Activated CD4-positive, alpha-beta memory T cell treated with anti-CD3 and anti-CD28 coated beads for 36 hours (primary cell): ENCODE measurements around the gene NELFA. TPM values are rescaled to one million over a fixed set of nuclear protein-coding genes. Genes with fewer than 3 reads are reported as not detected.

Source experiments
- CTCF ChIA-PET: fragments of 350-600 bp; sonication (Branson Sonifier 250); formaldehyde crosslinking; loops from one replicate; lab custom pipeline; 2021; ENCODE audit warnings: antibody characterized with exemption, inconsistent platforms; lab: Charles Lee
- POLR2A ChIA-PET: fragments of 350-600 bp; sonication (Branson Sonifier 250); formaldehyde crosslinking; loops from one replicate; lab custom pipeline; 2021; ENCODE audit warnings: antibody characterized with exemption; lab: Charles Lee
- DNase-seq: peaks from one replicate; pipeline ENCODE4 v3.0.0-alpha.2; 2020
- H3K27ac Mint-ChIP-seq: one replicate; pipeline ENCODE4 v1.8.0; 2021; ENCODE audit warnings: mixed read lengths
- H3K27me3 Mint-ChIP-seq: one replicate; pipeline ENCODE4 v1.8.0; 2021; ENCODE audit warnings: mixed read lengths
- H3K36me3 Mint-ChIP-seq: one replicate; pipeline ENCODE4 v1.8.0; 2021; ENCODE audit warnings: mixed read lengths
- H3K4me1 Mint-ChIP-seq: one replicate; pipeline ENCODE4 v1.8.0; 2021; ENCODE audit warnings: low read depth, mixed read lengths
- H3K4me3 Mint-ChIP-seq: one replicate; pipeline ENCODE4 v1.8.0; 2021; ENCODE audit warnings: mild to moderate bottlenecking, mixed read lengths
- H3K9me3 Mint-ChIP-seq: one replicate; pipeline ENCODE4 v1.8.0; 2021; ENCODE audit warnings: mixed read lengths
- intact Hi-C: fragments of 100-400 bp; cut with micrococcal nuclease; formaldehyde crosslinking; loops from one replicate; pipeline ENCODE4 v1.15.1; 2023
- total RNA-seq, 2 experiments: library from RNA; stranded (reverse); gene quantifications; one replicate each; pipeline ENCODE4 v1.2.3, GENCODE V29; 2021

NELFA gene
- total RNA-seq, 2 experiments from 2014 or later: 39.5 to 41.5 TPM

DNA sequence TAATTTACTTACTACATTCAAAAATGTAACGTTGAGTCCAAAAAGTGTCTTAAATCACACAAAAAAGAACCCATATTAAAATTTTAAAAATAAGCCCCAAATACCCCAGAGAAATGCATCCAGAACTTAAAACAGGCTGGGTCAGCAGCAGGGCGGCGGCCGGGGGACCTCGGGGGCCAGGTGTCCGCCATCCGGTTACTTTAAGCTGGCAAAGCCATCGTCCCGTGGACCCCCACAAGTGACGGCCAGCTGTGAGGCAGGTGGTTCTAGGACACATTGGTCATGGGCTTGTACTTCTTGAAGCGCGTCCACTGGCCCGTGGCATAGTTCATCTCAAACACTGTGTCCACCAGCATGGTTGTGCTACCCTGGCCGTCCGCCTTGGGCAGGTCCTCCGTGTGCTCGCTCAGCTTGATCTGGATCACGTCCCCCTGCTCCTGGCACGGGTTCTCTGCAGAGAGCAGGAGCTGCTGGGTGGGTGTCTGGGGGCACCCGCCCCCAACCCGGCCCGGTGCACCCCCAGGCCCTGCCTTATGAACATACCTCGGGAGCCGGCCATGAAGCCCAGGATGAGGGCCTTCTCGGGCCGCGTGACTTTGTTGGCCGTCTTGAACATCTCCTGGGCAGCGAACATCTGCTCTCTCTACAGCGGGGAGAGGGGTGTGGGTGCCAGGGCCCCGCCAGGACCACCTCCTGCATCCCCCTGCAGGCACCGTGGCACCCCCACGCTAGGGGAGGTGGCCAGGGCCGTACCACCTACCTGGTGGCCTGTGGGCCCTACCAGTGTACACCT, 25.5 kb downstream of the NELFA start:
- H3K27ac Mint-ChIP-seq: no peak overlapping the region
- ChIA-PET CTCF (interaction anchor here (1.0 kb wide), 1 partner anchor 290 kb away, joined by 3 read pairs; no protein-coding TSS in a partner anchor), POLR2A (interaction anchor here (0.9 kb wide), 1 partner anchor 12 kb away, joined by 3 read pairs; no protein-coding TSS in a partner anchor)
- intact Hi-C loops: no loop called here
- no peaks in the 10 kb centered on the region for H3K27me3 Mint-ChIP-seq
- no peaks in the 10 kb centered on the region for H3K4me1 Mint-ChIP-seq
- no peak for DNase-seq
- H3K9me3 Mint-ChIP-seq: no peaks in the 10 kb centered on the region
- no peak overlapping the region for H3K4me3 Mint-ChIP-seq
- H3K36me3 Mint-ChIP-seq: peaks cover 41% of the 10 kb centered on the region

- no peak overlapping the region for H3K4me3 Mint-ChIP-seq
- CTCF ChIA-PET: interaction anchor here (1.0 kb wide), 1 partner anchor 289 kb away, joined by 3 read pairs; no protein-coding TSS in a partner anchor
- H3K4me1 Mint-ChIP-seq: no peaks in the 10 kb centered on the region
- no peaks in the 10 kb centered on the region for H3K9me3 Mint-ChIP-seq
- peaks cover 39% of the 10 kb centered on the region for H3K36me3 Mint-ChIP-seq
- POLR2A ChIA-PET: interaction anchor here (0.9 kb wide), 1 partner anchor 13 kb away, joined by 3 read pairs; no protein-coding TSS in a partner anchor
- H3K27ac Mint-ChIP-seq: no peak overlapping the region
- DNase-seq: no peak
- no peaks in the 10 kb centered on the region for H3K27me3 Mint-ChIP-seq
- intact Hi-C loops: no loop called here
Observed at GRCh38 chr4:1982124-1983052, 26.4 kb downstream of the NELFA start.

GRCh38 chr4:1981251-1982058, 27.3 kb downstream of the NELFA start:
- no peaks in the 10 kb centered on the region for H3K27me3 Mint-ChIP-seq
- peaks cover 43% of the 10 kb centered on the region for H3K36me3 Mint-ChIP-seq
- no peak for DNase-seq
- no peak overlapping the region for H3K27ac Mint-ChIP-seq
- CTCF ChIA-PET: no interaction called here
- no peaks in the 10 kb centered on the region for H3K4me1 Mint-ChIP-seq
- H3K9me3 Mint-ChIP-seq: no peaks in the 10 kb centered on the region
- intact Hi-C loops: no loop called here
- POLR2A ChIA-PET: no interaction called here
- no peak overlapping the region for H3K4me3 Mint-ChIP-seq

- H3K27ac Mint-ChIP-seq: no peak overlapping the region
- POLR2A ChIA-PET: no interaction called here
- CTCF ChIA-PET: no interaction called here
- intact Hi-C loops: no loop called here
- no peaks in the 10 kb centered on the region for H3K9me3 Mint-ChIP-seq
- H3K4me3 Mint-ChIP-seq: no peak overlapping the region
- peaks cover 50% of the 10 kb centered on the region for H3K36me3 Mint-ChIP-seq
- H3K4me1 Mint-ChIP-seq: no peaks in the 10 kb centered on the region
- H3K27me3 Mint-ChIP-seq: no peaks in the 10 kb centered on the region
- no peak for DNase-seq
Observed at GRCh38 chr4:1980561-1981041, 28.2 kb downstream of the NELFA start.

- Mint-ChIP-seq H3K9me3 (no peaks in the 10 kb centered on the region), H3K4me3 (no peak overlapping the region), H3K27ac (no peak overlapping the region), H3K27me3 (no peaks in the 10 kb centered on the region), H3K36me3 (peaks cover 52% of the 10 kb centered on the region), H3K4me1 (no peaks in the 10 kb centered on the region)
- no peak for DNase-seq
- intact Hi-C loops: no loop called here
- ChIA-PET POLR2A (no interaction called here), CTCF (no interaction called here)
Observed at GRCh38 chr4:1979477-1980196, 29.1 kb downstream of the NELFA start.

DNA sequence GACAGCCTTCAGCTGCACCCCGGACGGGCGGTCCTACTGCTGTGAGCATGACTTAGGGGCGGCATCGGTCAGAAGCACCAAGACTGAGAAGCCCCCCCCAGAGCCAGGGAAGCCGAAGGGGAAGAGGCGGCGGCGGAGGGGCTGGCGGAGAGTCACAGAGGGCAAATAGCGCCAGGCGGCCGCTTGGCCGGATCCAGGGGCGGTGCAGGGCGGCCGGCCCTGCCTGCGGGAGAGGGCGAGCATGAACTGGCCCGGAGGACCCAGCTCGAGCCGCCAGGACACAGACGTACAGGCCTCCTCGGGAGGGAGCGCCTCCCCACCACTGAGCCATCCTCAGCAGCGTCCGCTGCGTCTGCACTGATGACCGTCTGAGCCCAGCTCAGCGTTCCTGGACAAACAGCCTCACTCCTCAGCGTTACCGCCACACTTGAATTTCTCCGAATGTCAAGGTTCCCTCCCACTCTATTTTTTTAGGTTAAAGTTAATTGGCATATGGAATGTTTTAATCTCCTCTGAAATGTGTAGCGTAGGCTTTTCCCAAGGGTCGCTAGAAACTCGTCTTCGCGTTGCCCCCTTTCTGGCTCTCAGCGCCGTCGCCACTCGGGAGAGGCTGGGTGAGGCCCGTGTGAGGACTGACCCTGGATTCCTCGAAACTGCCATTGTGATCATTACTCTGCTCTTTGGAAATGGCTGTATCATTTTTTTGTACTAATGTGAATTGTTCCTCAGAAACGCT, 29.9 kb downstream of the NELFA start:
- CTCF ChIA-PET: no interaction called here

GRCh38 chr4:1978226-1978625, 30.5 kb downstream of the NELFA start:
- no peak overlapping the region for H3K27ac Mint-ChIP-seq
- no peak overlapping the region for H3K4me3 Mint-ChIP-seq
- no peak for DNase-seq
- POLR2A ChIA-PET: no interaction called here
- H3K9me3 Mint-ChIP-seq: no peaks in the 10 kb centered on the region
- H3K4me1 Mint-ChIP-seq: no peaks in the 10 kb centered on the region
- H3K36me3 Mint-ChIP-seq: peaks cover 55% of the 10 kb centered on the region
- no peaks in the 10 kb centered on the region for H3K27me3 Mint-ChIP-seq
- intact Hi-C loops: no loop called here
- CTCF ChIA-PET: no interaction called here

More for the DNA sequence above, 29.9 kb downstream of the NELFA start:
- no peak for DNase-seq
- Mint-ChIP-seq H3K9me3 (no peaks in the 10 kb centered on the region), H3K36me3 (peaks cover 52% of the 10 kb centered on the region), H3K4me3 (no peak overlapping the region), H3K4me1 (no peaks in the 10 kb centered on the region), H3K27ac (no peak overlapping the region), H3K27me3 (no peaks in the 10 kb centered on the region)
- intact Hi-C loops: no loop called here
- POLR2A ChIA-PET: no interaction called here

GRCh38 chr4:1976416-1977352, 32.1 kb downstream of the NELFA start:
- no peak for DNase-seq
- Mint-ChIP-seq H3K9me3 (no peaks in the 10 kb centered on the region), H3K4me3 (no peak overlapping the region), H3K4me1 (no peaks in the 10 kb centered on the region), H3K27ac (no peak overlapping the region), H3K36me3 (peaks cover 54% of the 10 kb centered on the region), H3K27me3 (no peaks in the 10 kb centered on the region)
- POLR2A ChIA-PET: interaction anchor here (0.9 kb wide), 1 partner anchor 8 kb away, joined by 3 read pairs; no protein-coding TSS in a partner anchor
- intact Hi-C loops: no loop called here
- CTCF ChIA-PET: no interaction called here

GRCh38 chr4:1975880-1976279, 32.9 kb downstream of the NELFA start:
- no peaks in the 10 kb centered on the region for H3K4me1 Mint-ChIP-seq
- no peak for DNase-seq
- no peak overlapping the region for H3K27ac Mint-ChIP-seq
- no peak overlapping the region for H3K4me3 Mint-ChIP-seq
- intact Hi-C loops: no loop called here
- CTCF ChIA-PET: no interaction called here
- H3K9me3 Mint-ChIP-seq: no peaks in the 10 kb centered on the region
- POLR2A ChIA-PET: interaction anchor here (0.9 kb wide), 1 partner anchor 9 kb away, joined by 3 read pairs; no protein-coding TSS in a partner anchor
- no peaks in the 10 kb centered on the region for H3K27me3 Mint-ChIP-seq
- peaks cover 54% of the 10 kb centered on the region for H3K36me3 Mint-ChIP-seq

GRCh38 chr4:1975391-1975801, 33.4 kb downstream of the NELFA start:
- Mint-ChIP-seq H3K36me3 (peaks cover 53% of the 10 kb centered on the region), H3K4me1 (no peaks in the 10 kb centered on the region), H3K4me3 (no peak overlapping the region), H3K27ac (no peak overlapping the region), H3K27me3 (no peaks in the 10 kb centered on the region), H3K9me3 (no peaks in the 10 kb centered on the region)
- POLR2A ChIA-PET: interaction anchor here (0.9 kb wide), 1 partner anchor 9 kb away, joined by 3 read pairs; no protein-coding TSS in a partner anchor
- CTCF ChIA-PET: no interaction called here
- DNase-seq: no peak
- intact Hi-C loops: no loop called here
